ENCODE data around the gene STX10.
"Not testable (repeated sequence)": the region's sequence is repeated elsewhere in the genome, so short reads cannot be mapped to it uniquely, and the experiment has no call there.

The STX10 gene

GRCh38 chr19:13164343-13165161 is 14.4 kb upstream of the STX10 start:
- peak; percentile 94 for DNase-seq (ENCODE audit: low spot score)

GRCh38 chr19:13163609-13164342 is 13.6 kb upstream of the STX10 start:
- DNase-seq (ENCODE audit: low spot score): peak; percentile 65

GRCh38 chr19:13162724-13163608 is 12.8 kb upstream of the STX10 start:
- peak; percentile 96 for DNase-seq (ENCODE audit: low spot score)

- no peak for DNase-seq (ENCODE audit: low spot score)
Observed at GRCh38 chr19:13160557-13160956, 10.4 kb upstream of the STX10 start.

GRCh38 chr19:13159713-13160112 is 9.5 kb upstream of the STX10 start:
- DNase-seq (ENCODE audit: low spot score): no peak

GRCh38 chr19:13155472-13156359 is 5.5 kb upstream of the STX10 start:
- peak; percentile 79 for DNase-seq (ENCODE audit: low spot score)

GRCh38 chr19:13154911-13155471 is 4.8 kb upstream of the STX10 start:
- peak; percentile 53 for DNase-seq (ENCODE audit: low spot score)

- DNase-seq (ENCODE audit: low spot score): no peak
Observed at GRCh38 chr19:13154241-13154778, 4.1 kb upstream of the STX10 start.

GRCh38 chr19:13153569-13154240 is 3.5 kb upstream of the STX10 start:
- DNase-seq (ENCODE audit: low spot score): peak; percentile 34

- peak; percentile 94 for DNase-seq (ENCODE audit: low spot score)
Observed at GRCh38 chr19:13152974-13153568, 2.9 kb upstream of the STX10 start.

- no peak for DNase-seq (ENCODE audit: low spot score)
Observed at GRCh38 chr19:13152356-13152973, 2.3 kb upstream of the STX10 start.

GRCh38 chr19:13151605-13152355 is 1.6 kb upstream of the STX10 start:
- DNase-seq (ENCODE audit: low spot score): peak; percentile 96

- DNase-seq (ENCODE audit: low spot score): no peak
Observed at GRCh38 chr19:13150931-13151604, 893 bp upstream of the STX10 start.

- DNase-seq (ENCODE audit: low spot score): peak; percentile 53
Observed at GRCh38 chr19:13149628-13150186, 468 bp downstream of the STX10 start.

- DNase-seq (ENCODE audit: low spot score): not testable (repeated sequence)
Observed at GRCh38 chr19:13149173-13149627, 975 bp downstream of the STX10 start.

- DNase-seq (ENCODE audit: low spot score): no peak
Observed at GRCh38 chr19:13146763-13147563, 3.2 kb downstream of the STX10 start.

Data from SK-N-DZ (cell line).